PC-9 (cell line): ENCODE results near the gene ATP7B. TPM values are rescaled to one million over a fixed set of nuclear protein-coding genes. Genes with fewer than 3 reads are reported as not detected.

Experiments used
- BruUV-seq: library from RNA; stranded (reverse); fragments of 400-500 nt; replicated peaks from 2 replicates; lab custom pipeline; 2021; lab: Mats Ljungman, UMichigan
- CTCF ChIA-PET: fragments of 300-600 bp; sonication (Branson Sonifier 250); formaldehyde crosslinking; loops from one replicate; lab custom pipeline; 2022; ENCODE audit warnings: antibody characterized with exemption; lab: Charles Lee
- POLR2A ChIA-PET: fragments of 300-600 bp; sonication (Branson Sonifier 250); formaldehyde crosslinking; loops from one replicate; lab custom pipeline; 2022; ENCODE audit warnings: antibody characterized with exemption; ENCODE audit not compliant: unreplicated experiment; lab: Charles Lee
- DNase-seq, 2 experiments: peaks; one replicate each; pipeline versions ENCODE4 v3.0.0 to v3.0.0-alpha.2; 2015 to 2022; ENCODE audit warnings: mixed read lengths in 1 of 2
- H2AFZ ChIP-seq: fragments of 200-600 bp; sonication (generic); 2 replicates; pipeline ENCODE4 v1.8.1; 2017; ENCODE audit warnings: antibody characterized with exemption
- H3F3A ChIP-seq: fragments of 200-600 bp; sonication (generic); 2 replicates; pipeline ENCODE4 v1.8.1; 2017; ENCODE audit warnings: antibody characterized with exemption, mild to moderate bottlenecking, low read depth; ENCODE audit not compliant: insufficient read depth
- H3K27ac ChIP-seq: fragments of 200-600 bp; sonication (generic); 2 replicates; pipeline ENCODE4 v1.6.1; 2016; ENCODE audit warnings: mixed run types
- H3K27me3 ChIP-seq: fragments of 200-600 bp; sonication (generic); 2 replicates; pipeline ENCODE4 v1.6.1; 2016; ENCODE audit warnings: low read depth, mixed run types; ENCODE audit not compliant: insufficient read depth
- H3K36me3 ChIP-seq: fragments of 200-600 bp; sonication (generic); 2 replicates; pipeline ENCODE4 v1.6.1; 2016; ENCODE audit warnings: low read depth, mixed run types
- H3K4me1 ChIP-seq: fragments of 200-600 bp; sonication (generic); replicated peaks from 2 replicates; pipeline ENCODE4 v1.6.1; 2016; ENCODE audit warnings: mixed run types; ENCODE audit not compliant: insufficient read depth
- H3K4me2 ChIP-seq: fragments of 200-600 bp; sonication (generic); 2 replicates; pipeline ENCODE4 v1.6.1; 2017; ENCODE audit warnings: mixed run types
- H3K4me3 ChIP-seq: fragments of 200-600 bp; sonication (generic); 2 replicates; pipeline ENCODE4 v1.6.1; 2016; ENCODE audit warnings: mixed run types
- H3K79me2 ChIP-seq: fragments of 200-600 bp; sonication (generic); 2 replicates; pipeline ENCODE4 v1.6.1; 2017; ENCODE audit warnings: low read depth, mixed run types
- H3K9me2 ChIP-seq: fragments of 200-600 bp; sonication (generic); 2 replicates; pipeline ENCODE4 v1.8.1; 2017; ENCODE audit warnings: mild to moderate bottlenecking; ENCODE audit not compliant: insufficient read depth
- H3K9me3 ChIP-seq: fragments of 200-600 bp; sonication (generic); 2 replicates; pipeline ENCODE4 v1.8.1; 2016; ENCODE audit warnings: low read depth; ENCODE audit not compliant: insufficient read depth
- H4K20me1 ChIP-seq: fragments of 200-600 bp; sonication (generic); 2 replicates; pipeline ENCODE4 v1.8.1; 2017; ENCODE audit not compliant: insufficient read depth
- CTCF ChIP-seq: fragments of 200-600 bp; sonication (generic); conservative IDR thresholded peaks from 2 replicates; pipeline ENCODE4 v1.6.1; 2017; ENCODE audit warnings: mixed run types, antibody characterized with exemption, mild to moderate bottlenecking, moderate library complexity
- EZH2 ChIP-seq: fragments of 200-600 bp; sonication (generic); IDR thresholded peaks from 2 replicates; pipeline ENCODE4 v1.8.0; 2017; ENCODE audit warnings: antibody characterized with exemption, low read depth
- intact Hi-C: fragments of 100-400 bp; cut with micrococcal nuclease; formaldehyde crosslinking; loops from one replicate; pipeline ENCODE4 v1.10.0; 2022; ENCODE audit not compliant: unreplicated experiment
- total RNA-seq: library from RNA; stranded (reverse); gene quantifications from 2 replicates; pipeline ENCODE4 v1.2.3, GENCODE V29; 2021

The ATP7B gene
- total RNA-seq, 1 experiment from 2014 or later: 1.2 TPM

GRCh38 chr13:52025475-52026245 is 14.4 kb upstream of the ATP7B start:
- no peak for TF ChIP-seq EZH2
- TF ChIP-seq CTCF: no peak
- Histone ChIP-seq H3K4me2 (no peak overlapping the region), H3K9me3 (peaks cover 11% of the 10 kb centered on the region; the same call in 1 of the 2 replicates), H3F3A (no peaks in the 10 kb centered on the region), H3K36me3 (peaks cover 49% of the 10 kb centered on the region), H3K4me3 (no peak overlapping the region), H3K27me3 (no peaks in the 10 kb centered on the region), H2AFZ (no peak overlapping the region), H3K79me2 (peaks cover 3% of the 10 kb centered on the region; the same call in 1 of the 2 replicates), H3K9me2 (no peaks in the 10 kb centered on the region), H3K27ac (no peak overlapping the region), H3K4me1 (no peaks in the 10 kb centered on the region), H4K20me1 (no peaks in the 10 kb centered on the region)
- CTCF ChIA-PET: no interaction called here
- POLR2A ChIA-PET: no interaction called here
- DNase-seq: no peak
- BruUV-seq: no TSS peak
- intact Hi-C loops: no loop called here

- POLR2A ChIA-PET: no interaction called here
- BruUV-seq: no TSS peak
- no peak for DNase-seq
These were observed 13.2 kb upstream of the ATP7B start, which contains the start of gene UTP14C for GRCh38 chr13:52024481-52024880. Gene UTP14C, plus strand, starts transcription at chr13:52024691. Its CDS starts 4,114 bp downstream, at chr13:52028805.

GRCh38 chr13:52022356-52022755 is 11.1 kb upstream of the ATP7B start:
- no peaks in the 10 kb centered on the region for H3K27me3 ChIP-seq
- peaks cover 10% of the 10 kb centered on the region; the same call in 1 of the 2 replicates for H3K79me2 ChIP-seq
- H4K20me1 ChIP-seq: no peaks in the 10 kb centered on the region
- ChIA-PET POLR2A (no interaction called here), CTCF (no interaction called here)
- intact Hi-C loops: no loop called here
- no peak for DNase-seq
- no peaks in the 10 kb centered on the region for H3K9me2 ChIP-seq
- H2AFZ ChIP-seq: no peak overlapping the region
- H3K9me3 ChIP-seq: peaks cover 11% of the 10 kb centered on the region; the same call in 1 of the 2 replicates
- H3K4me3 ChIP-seq: no peak overlapping the region
- no peak overlapping the region for H3K4me2 ChIP-seq
- TF ChIP-seq CTCF (no peak), EZH2 (no peak)
- H3K27ac ChIP-seq: no peak overlapping the region
- H3K4me1 ChIP-seq: no peaks in the 10 kb centered on the region
- peaks cover 31% of the 10 kb centered on the region for H3K36me3 ChIP-seq
- H3F3A ChIP-seq: no peaks in the 10 kb centered on the region
- no TSS peak for BruUV-seq

More at GRCh38 chr13:52024481-52024880, 13.2 kb upstream of the ATP7B start, which contains the start of gene UTP14C:
- H3K4me2 ChIP-seq: no peak within 1 kb of the TSS
- intact Hi-C loops: no loop called here
- H3K36me3 ChIP-seq: peaks cover 49% of the 10 kb centered on the region
- H2AFZ ChIP-seq: no peak within 1 kb of the TSS
- H3K4me1 ChIP-seq: no peaks in the 10 kb centered on the region
- H3K9me3 ChIP-seq: peaks cover 11% of the 10 kb centered on the region; the same call in 1 of the 2 replicates
- H3K9me2 ChIP-seq: no peaks in the 10 kb centered on the region
- TF ChIP-seq EZH2 (no peak), CTCF (no peak)
- H3K79me2 ChIP-seq: peaks cover 3% of the 10 kb centered on the region; the same call in 1 of the 2 replicates
- CTCF ChIA-PET: interaction anchor here (0.6 kb wide), 1 partner anchor 899 kb away, joined by 3 read pairs; no protein-coding TSS in a partner anchor
- H3F3A ChIP-seq: no peaks in the 10 kb centered on the region
- H3K27me3 ChIP-seq: no peaks in the 10 kb centered on the region
- H4K20me1 ChIP-seq: no peaks in the 10 kb centered on the region
- no peak within 1 kb of the TSS for H3K4me3 ChIP-seq
- H3K27ac ChIP-seq: no peak within 1 kb of the TSS
